HL-60 (cell line): Measurements from ENCODE around the gene MCAM.

Source experiments
- DNase-seq, 2 experiments: peaks; one replicate each; pipeline ENCODE4 v3.0.0-alpha.2; 2010 to 2020; ENCODE audit warnings: low read depth in 1 of 2, low spot score in 1 of 2
- H3K27ac ChIP-seq: fragments of 250-450 bp; sonication (Bioruptor Pico); replicated peaks from 2 replicates; pipeline ENCODE4 v1.5.1; 2020; ENCODE audit warnings: mild to moderate bottlenecking, moderate library complexity
- H3K27me3 ChIP-seq: fragments of 250-450 bp; sonication (Bioruptor Pico); 2 replicates; pipeline ENCODE4 v1.5.1; 2021; ENCODE audit warnings: mild to moderate bottlenecking, moderate library complexity; ENCODE audit not compliant: insufficient read depth, poor library complexity, severe bottlenecking
- H3K4me3 ChIP-seq: replicated peaks from 2 replicates; pipeline ENCODE4 v1.5.1; 2011; ENCODE audit warnings: mild to moderate bottlenecking, control low read depth, low read length; ENCODE audit not compliant: insufficient read depth
- CTCF ChIP-seq: IDR thresholded peaks from one replicate; pipeline ENCODE4 v1.5.1; 2011; ENCODE audit warnings: low read length, control low read depth, inconsistent platforms; ENCODE audit not compliant: insufficient read depth
- GABPA ChIP-seq: IDR thresholded peaks from 2 replicates; pipeline ENCODE4 v1.6.1; 2012; ENCODE audit warnings: low read depth
- POLR2AphosphoS5 ChIP-seq: IDR thresholded peaks from 2 replicates; pipeline ENCODE4 v1.6.1; 2012; ENCODE audit warnings: low read depth
- REST ChIP-seq: IDR thresholded peaks from 2 replicates; pipeline ENCODE4 v1.6.1; 2012; ENCODE audit warnings: low read depth; ENCODE audit not compliant: insufficient replicate concordance
- SPI1 ChIP-seq: IDR thresholded peaks from 2 replicates; pipeline ENCODE4 v1.6.1; 2012; ENCODE audit warnings: low read depth, mild to moderate bottlenecking, borderline replicate concordance

The MCAM gene

DNA sequence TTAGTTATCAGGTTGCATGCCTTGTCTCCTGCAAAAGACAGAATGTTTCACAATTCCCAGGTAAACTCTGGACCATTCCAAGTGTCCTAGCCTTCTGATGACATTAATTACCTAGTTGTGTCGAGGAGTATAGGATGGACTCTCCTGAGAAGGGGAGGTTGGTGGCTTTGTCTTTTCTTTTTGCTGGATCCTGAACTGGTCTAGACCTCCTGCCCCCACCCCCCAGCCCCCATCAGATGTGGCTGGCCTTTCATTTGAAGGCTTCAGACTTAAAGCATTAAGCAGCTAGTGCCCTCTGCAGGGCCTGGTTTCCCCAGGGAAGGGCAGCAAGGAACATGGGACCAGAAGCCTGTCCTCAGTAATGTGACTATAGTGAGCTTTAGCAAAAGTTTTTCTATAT lies 9.7 kb downstream of the MCAM start:
- DNase-seq: no peak
- TF ChIP-seq GABPA: no peak
- no peak for TF ChIP-seq CTCF
- TF ChIP-seq REST: no peak
- TF ChIP-seq POLR2AphosphoS5: no peak
- no peak for TF ChIP-seq SPI1
- Histone ChIP-seq H3K4me3 (no peak overlapping the region), H3K27me3 (peaks cover 6% of the 10 kb centered on the region), H3K27ac (no peak overlapping the region)

DNA sequence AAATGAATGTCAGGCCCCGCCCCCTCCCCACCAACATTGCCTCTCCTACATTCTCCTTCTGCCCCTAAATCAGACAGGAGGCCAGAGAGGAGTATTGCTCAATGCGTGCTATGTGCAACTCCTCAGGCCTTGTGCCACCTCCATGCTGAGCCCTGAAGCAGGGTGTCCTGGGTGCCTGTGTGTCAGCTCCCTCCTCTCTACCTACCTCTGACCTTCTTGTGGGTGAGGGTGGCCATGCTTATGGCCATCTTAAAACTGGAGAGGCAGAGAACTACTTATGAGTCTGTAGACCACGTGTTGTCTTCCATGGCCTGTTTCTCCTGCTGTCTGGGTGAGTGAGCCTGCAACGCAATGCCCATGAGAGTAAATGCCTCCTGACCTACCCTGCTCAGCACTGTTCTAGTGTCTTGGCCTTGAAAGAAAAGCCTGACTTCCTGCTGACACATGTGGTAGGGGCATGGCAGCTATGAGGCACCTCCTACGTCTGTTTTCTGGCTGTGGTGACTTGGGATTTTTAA lies 10.5 kb downstream of the MCAM start:
- peak in 1 of 2 experiments; percentile 60 for DNase-seq
- Histone ChIP-seq H3K4me3 (no peak overlapping the region), H3K27me3 (peaks cover 6% of the 10 kb centered on the region), H3K27ac (no peak overlapping the region)
- TF ChIP-seq POLR2AphosphoS5 (0 out of 2 replicates have a peak, but pooled peaks have one; percentile 18), REST (no peak)

- Histone ChIP-seq H3K4me3 (no peak overlapping the region), H3K27ac (no peak overlapping the region), H3K27me3 (peaks cover 5% of the 10 kb centered on the region)
- TF ChIP-seq REST (no peak), SPI1 (no peak), POLR2AphosphoS5 (no peak)
- DNase-seq: no peak
Measured at GRCh38 chr11:119305556-119306372, 11.2 kb downstream of the MCAM start.

DNA sequence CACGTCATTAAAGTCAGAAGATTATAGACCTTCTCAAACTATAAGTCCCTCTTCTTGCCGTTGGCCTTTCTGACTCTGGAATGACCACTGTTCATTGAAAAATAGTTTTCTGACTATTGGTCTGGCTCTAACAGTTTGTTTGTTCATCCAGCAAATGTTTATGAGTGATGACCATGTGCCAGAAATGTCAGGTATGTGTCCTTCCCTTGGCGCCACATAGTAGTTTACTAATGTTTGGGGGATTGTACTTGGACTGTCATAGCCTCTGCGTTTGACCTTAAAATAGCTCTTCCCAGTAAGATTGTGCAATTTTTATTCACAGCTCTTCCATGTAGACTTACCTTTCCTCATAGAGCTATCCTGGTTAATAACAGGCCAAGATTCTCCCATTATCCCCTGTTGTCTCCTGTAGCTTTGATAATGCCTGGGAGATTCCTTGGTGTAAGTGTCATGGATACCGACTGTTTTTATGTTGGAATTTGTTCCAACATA lies 13.7 kb downstream of the MCAM start:
- DNase-seq: no peak
- Histone ChIP-seq H3K27me3 (no peaks in the 10 kb centered on the region), H3K4me3 (no peak overlapping the region), H3K27ac (no peak overlapping the region)
- TF ChIP-seq SPI1 (no peak), REST (no peak), POLR2AphosphoS5 (no peak), CTCF (no peak), GABPA (no peak)
